Fibroblast of peridontal ligament (primary cell): ENCODE measurements around the gene AOPEP.
"Not testable (repeated sequence)": the region's sequence is repeated elsewhere in the genome, so short reads cannot be mapped to it uniquely, and the experiment has no call there.

Source experiments
- DNase-seq: peaks from one replicate; pipeline ENCODE4 v3.0.0-alpha.2; 2010; ENCODE audit errors: extremely low read depth

AOPEP gene

DNA sequence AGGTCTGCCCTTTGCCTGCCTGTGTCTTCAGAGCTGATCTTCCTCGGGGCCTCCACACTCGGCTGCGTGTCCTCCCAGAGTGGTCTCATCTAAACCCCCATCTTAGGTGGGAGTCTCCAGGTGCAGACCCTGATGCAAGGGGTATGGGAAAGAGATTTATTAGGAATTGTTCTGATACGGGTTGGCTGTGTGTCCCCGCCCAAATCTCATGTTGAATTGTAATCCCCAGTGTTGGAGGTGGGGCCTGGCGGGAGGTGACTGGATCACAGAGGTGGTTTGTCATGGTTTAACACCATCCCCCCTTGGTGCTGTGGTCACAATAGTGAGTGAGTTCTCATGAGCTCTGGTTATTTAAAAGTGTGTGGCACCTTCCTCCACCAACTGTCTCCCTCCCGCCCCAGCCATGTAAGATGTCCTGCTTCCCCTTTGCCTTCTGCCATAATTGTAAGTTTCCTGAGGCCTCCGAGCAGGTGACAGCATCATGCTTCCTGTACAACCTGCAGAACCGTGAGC, 208.4 kb downstream of the AOPEP start:
- DNase-seq: no peak

DNA sequence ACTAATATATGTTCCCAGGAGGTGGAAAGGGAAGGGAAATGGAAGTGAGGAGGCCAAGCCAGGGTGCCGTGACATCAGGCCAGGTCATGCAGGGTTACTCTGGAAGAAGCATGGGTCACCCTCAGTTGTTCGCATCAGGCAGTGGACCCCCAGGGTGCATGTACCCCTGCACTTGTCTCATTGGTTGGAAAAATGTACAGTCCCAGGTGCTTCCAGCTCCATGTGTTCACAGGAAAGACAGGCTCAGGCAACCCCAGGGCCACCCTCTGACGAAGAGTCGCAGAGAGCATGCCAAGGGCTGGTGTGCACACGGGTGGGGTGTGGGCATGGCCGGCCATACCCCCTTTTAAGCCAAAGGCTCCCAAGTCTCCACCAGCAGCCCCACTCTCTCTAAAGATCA, 208.9 kb downstream of the AOPEP start:
- no peak for DNase-seq

DNA sequence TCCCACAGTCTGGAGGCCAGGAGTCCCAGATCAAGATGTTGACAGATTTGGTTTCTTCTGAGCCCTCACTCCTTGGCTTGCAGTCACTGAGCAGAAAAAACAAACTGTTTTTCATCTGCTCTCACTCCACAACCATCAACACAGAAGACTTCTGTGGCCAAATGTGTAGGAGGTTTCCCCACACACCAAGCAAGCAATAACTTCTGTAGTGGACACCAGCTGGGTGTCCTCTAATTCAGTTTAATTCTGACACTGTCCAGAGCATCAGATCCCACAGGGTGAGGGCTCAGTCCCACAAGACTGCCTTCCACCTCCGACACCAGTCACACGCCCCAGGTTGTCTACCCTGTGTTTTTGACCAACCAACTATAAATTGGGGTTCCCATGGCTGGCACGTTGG, 209.9 kb downstream of the AOPEP start:
- DNase-seq: peak; percentile 38

DNA sequence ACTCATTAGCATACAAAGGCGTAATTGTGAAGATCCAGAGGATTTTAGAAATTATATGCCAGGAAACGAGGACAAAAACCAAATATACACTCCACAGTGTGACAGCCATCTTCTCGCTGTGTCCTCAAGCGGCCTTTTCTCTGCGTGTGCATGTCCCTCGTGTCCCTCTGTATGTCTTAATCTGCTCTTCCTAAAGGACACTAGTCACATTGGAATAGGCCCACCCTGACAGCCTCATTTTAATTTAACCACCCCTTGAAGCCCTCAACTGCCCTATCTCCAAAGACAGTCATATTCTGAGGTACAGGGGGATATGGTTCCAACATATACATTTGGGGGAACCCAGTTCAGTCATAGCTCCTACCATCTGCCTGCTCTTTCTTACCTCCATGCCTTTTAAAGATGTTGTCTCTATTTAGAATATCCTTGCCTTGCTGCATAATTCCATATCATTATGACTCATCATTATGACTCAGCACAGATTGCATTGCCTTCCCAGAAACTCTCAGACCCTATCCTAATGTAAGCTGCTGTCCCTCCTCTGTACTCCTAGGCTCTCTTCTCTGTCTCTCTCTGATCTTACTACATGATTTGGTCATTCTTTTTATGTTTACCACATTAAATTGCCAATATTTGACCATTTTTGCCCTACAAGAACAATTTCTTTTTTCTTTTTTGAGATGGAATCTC, 210.9 kb downstream of the AOPEP start:
- peak; percentile 97 for DNase-seq

DNA sequence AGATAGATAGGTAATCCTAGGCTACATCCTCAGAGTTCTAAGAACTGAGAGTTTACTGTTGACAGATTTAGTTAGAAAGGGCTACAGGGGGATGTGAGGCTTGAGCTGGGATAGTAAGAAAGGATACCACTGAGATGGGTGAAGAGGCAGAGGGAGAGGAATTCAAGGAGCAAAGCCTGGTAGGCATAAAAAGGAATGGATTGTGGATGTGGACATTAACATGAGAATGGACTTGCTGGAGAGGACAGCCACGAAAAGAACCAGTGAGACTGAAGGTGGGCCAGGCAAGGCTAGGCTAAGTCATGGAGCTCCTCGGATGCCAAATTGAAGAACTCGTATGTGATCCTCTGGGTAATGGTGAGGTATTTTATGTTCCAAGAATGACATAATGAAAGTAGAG, 211.9 kb downstream of the AOPEP start:
- DNase-seq: no peak

DNA sequence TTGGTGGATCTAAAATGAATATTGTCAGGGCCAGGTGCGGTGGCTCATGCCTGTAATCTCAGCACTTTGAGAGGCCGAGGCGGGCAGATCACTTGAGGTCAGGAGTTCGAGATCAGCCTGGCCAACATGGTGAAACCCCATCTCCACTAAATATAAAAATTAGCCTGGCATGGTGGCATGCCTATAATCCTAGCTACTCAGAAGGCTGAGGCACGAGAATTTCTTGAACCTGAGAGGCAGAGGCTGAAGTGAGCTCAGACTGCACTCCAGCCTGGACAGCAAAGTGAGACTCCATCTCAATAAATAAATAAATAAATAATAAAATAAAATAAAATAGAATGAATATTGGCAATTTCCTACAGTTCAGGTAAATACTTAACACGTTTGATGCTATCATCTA, 213.8 kb downstream of the AOPEP start:
- DNase-seq: not testable (repeated sequence)

DNA sequence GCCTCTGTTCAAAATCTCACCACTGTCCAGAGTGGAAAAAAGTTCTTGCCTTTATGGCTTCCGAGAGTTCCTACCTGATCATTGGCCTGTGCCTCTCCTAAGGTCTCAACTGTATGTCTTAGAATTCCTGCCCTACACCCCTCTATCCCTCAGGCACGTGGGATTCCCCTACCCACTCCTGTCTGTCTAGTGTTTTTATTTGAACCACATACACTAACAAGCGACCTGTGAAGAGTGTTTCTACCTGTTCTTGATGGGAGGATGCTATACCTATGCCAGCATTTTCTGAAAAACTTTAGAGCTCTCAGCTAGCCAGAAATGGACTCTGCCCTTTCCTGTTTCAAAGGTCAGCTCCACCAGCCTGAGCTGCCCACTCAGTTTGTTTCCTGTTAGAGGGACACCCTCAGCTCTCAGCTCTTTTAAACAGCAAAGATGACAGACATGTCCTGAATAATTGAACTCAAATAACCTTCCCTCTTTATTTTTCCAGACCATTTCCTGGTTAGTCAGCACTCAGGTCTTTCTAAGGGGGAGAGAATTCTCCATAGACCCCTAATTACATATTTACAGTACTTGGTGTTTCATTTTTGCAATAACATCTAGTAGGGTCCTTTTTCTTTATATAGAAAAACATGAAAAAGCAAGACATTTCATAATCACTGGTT, 214.8 kb downstream of the AOPEP start:
- DNase-seq: no peak

DNA sequence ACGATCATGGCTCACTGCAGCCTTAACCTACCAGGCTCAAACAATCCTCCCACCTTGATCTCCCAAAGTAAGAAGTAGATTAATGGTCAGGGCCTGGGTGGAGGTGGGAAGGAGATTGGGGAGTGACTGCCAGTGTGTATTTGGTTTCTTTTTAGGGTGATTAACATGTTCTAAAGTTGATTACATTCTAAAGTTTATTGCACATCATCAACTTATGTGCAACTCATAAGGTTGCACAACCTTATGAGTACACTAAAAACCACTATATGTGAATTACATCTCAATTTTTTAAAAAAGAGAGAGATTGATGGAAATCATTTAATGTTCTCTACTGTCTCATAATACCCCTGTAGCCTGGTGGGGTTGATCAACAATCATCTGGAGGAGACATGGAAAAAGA, 218.1 kb downstream of the AOPEP start:
- peak; percentile 43 for DNase-seq

DNA sequence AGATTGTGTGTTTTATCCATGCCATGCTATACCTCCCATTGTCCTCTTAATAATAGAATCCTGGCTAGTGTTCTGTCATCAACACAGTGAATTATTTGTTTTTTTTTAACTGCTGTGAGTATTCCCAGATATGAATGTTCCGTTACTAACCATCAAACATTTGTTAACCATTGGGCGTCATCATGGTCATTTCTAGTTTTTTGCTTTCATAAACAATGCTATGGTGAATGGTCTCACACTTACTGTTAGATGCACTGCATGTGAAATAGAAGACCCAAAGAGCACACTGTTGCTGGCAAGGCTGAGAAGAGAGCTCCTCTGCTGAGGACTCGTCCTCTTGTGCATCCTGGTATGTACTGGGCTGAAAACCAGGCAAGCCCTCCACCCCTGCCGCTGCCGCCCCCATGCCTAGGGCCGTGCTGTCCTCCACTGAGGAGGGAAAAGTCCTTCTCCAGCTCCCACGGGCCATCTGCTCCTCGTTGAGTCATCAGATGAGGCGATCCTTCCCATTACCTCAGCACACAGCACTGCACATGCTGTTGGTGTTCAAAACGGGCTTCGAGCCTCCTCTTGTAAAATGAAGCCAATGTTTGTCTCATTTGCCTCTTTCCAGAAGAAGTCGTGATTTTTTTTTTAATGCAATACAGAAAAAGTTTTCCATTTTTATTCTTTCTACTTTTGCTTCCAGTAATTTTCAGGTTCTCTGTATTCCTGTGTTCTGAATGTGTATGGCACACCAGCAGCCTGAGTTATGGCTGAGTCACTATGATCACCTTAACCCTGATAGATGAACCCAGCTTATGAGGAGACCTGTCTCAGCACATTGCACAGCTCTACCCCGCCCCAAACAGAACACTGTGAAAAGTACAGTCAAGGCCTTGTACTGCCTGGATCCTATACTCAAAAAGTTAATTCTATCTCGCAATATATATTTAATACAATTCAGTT, 219.0 kb downstream of the AOPEP start:
- DNase-seq: peak; percentile 89

DNA sequence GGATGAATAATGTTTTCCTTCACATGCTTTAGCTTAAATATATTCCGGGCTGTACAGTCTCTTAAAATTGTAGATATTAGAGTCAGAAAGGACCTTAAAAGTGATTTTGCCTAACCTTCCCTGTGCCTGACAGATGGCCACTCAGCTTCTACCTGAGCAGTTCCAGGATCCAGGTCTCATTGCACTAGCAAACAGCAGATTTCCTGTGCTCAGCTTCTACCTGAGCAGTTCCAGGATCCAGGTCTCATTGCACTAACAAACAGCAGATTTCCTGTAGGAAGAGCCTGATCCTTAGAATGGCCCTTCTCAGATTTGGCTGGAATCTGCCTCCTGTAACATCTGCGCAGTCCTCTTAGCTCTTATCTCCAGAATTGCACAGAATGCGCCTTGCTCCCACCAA, 219.8 kb downstream of the AOPEP start:
- DNase-seq: no peak

DNA sequence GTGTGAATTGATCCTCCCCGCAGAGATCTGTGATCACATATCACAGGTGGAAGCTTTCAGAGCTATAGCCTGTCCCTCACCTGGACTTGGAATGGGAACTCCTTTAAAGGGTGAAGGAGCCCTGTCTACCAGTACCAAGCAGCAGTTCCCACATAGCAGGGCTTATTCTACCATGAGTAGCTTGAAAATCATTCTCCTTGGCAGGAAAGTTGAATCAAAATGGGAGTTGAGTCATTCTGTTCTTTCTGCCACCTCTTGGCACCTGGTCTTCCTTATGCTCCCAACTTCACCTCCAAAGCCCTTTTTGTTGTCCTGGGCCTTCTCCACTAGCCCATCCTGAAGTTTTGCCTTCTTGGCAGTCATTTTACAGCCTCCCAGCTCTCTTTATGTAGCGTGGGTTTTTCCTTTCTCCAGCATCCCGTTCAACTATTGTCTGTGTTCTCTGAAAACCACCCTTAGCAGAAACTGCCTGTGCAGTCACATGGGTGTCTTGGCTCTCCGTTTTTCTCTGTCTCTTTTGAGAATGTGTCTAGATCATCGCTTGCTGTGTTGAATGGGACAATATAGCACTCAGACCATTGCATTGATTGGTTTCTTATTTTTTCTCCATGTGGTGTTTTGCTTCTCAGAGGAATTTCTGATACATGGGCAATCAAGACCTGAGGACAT, 222.2 kb downstream of the AOPEP start:
- no peak for DNase-seq

DNA sequence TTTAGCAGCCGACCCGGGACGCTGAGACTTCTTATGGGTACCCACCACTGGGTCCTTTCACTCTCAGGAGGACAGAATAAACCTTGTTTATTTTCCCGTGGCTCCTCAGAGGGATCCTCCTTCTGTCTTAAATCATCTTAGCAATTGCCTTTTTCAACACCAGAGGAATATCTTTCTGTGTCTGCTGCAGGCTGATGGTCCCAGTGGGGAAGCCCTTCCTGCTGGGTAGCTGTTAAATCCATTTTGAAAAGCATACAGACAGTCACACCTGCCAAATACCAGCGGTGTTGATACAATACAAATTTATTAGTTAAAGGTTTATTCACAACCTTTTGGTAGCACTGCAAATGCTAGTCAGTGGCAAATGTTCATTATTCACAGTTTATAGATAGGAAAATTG, 222.9 kb downstream of the AOPEP start:
- no peak for DNase-seq

DNA sequence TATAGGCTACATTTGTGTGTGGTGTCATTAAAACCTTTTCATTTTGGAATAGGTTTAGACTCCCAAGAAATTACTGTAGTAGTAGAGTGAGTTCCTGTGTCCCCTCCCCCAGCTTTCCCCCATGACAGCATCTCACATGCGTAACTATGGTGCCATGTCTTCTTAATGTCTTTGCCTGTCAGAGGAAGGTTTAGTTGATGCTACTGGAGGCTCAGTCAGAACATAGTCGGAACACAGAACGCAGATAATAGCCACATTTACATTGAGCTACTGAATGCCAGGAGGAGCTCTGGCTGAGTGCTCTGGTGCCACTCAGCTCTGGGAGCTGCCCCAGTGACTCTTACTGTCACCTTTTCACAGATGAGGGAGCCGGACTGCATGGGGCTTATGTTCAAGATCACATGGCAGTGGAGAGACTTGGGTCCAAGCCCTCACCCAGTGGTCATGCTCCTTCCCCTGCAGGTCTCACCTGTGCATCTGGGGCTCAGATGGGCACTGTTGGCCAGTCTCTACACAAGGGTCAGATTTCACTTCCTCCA, 223.6 kb downstream of the AOPEP start:
- no peak for DNase-seq

DNA sequence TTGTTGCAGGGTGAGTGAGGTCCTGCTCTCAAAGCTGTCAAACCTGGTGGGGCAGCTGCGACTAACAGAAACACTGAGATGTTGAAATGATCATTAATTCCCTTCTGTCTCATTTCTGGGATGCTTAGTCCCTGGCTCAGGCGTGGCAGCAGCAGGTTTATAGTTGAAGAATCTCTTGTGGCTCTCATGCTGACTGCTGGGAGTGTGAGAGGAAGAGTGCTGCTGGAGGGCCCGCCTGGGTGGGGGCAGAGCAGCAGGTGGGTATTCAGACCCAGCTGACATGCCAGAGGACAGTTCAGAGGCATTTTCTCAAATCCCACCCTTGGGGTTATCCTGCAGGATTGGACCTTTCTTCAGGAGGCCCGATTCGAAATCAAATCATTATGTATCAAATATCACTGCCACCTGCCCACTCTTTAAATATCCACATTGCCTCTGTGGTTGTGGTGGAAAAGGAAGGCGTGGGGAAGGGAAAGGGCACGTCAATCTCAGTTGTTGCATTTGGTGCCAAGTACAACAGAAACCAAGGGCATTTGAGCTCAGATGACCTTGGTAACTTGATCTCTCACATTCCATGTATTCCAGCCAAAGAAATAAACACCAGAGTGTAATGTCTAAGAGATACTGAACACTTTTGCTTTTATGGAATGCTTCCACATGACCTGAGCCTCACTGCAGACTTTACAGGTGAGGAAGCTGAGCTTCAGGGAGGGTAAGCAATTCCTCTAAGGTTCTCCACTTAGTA, 224.3 kb downstream of the AOPEP start:
- peak; percentile 47 for DNase-seq

DNA sequence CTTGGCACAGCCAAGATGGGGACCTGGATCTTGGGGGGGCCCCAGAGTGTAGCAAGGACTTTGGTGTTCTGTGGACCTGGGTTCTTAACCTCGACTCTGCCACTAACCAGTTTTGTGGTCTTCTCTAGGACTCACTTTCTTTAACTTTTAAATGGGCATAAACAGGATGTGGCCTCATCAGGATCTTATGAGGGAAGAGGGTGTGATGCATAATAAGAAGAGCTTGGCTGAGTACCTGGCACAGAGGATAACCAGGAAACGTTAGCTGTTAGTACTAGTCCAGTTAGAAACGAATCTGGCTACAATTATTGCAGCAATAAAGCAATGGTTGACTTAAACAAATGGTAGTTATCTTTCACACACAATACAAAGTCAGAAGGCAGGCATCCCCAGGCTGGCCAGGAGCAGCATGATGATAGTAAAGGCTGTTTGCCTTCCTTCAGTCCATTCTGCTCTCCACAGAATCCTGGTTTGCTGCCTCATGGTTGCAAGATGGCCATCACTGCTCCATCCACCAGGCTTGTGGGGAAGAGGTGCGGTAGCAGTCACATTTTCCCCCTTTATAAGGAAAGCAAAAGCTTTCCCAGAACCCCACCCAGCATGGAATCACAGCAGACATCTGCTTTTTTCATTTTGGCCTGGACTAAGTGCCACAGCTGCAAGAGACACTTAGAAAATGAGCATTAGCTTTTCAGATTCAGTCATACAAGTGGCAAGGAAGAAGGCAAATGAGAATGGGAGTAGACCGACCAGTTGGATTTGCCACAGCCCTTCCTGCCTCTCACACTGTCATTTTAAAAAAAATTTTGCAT, 225.0 kb downstream of the AOPEP start:
- no peak for DNase-seq

DNA sequence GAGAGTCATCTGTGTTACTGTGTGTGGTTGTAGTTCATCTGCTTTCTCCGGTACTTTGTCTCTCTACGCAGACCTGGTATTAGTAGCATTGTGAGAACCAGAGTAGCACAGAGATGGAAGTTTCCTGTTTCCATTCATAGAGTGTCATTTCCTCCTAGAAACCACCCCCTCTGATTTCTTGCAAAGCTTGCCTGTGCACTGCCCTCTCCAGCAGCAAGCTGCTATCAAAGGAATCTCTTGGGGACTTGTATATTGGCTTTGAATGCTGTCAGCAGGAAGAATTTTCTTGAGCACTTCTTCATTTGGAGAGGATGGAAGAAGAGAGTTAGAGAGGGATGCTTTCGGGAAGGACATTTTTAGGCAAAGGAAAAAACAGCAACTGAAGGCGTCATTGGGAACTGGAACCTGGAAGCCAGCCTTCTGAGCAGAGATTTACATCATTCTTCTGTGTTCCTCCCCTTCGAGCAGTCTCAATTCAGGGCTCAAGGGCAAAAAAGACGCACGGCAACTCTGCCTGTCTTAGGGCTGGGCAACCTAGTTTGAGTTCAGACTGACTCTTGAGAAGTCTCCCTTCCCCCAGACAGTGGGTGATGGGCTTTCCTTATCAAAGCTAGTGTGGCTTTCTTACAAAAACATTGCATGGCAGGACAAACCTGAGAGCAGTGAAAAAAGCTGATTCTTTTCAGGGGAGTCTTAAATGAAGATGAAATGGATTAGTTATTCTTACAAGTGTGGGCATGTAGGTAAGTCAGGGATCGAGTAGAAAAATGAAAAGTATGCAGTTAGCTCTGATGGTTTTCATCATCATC, 226.3 kb downstream of the AOPEP start:
- DNase-seq: no peak

DNA sequence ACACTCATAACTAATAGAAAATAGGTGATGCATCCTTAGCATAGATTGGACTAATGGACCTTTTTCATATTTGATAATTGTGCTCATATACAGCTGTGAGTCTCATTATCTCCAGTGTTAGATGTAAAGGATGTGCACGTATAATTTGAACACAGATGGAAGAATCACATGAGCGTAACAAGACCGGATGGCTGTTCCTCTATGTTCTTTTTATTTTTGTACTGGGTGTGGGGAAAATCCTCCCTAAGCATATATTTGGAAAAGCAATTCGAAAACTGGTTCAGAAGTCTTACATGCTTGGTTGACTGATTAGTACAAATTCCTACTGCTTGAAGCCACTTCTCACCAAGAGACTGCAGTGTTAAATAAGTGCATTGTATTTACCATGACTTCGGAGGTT, 230.2 kb downstream of the AOPEP start:
- DNase-seq: no peak

DNA sequence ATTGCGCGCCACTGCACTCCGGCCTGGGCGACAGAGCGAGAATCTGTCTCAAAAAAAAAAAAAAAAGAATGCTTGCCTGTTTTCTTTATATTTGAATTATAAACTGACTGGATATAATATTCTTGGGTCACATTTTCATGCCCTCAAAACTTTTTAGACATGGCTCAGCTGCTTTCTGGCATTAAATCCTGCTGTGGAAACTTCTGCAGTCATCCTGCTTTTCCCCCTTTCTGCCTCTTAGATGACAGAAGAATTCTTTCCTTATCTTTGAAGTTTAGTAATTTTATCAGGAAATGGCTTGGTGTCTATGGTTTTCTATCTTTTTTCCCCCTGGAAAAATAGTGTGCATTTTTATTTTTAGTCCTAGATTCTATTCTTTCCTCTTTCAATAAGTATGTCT, 234.5 kb downstream of the AOPEP start:
- DNase-seq: no peak

DNA sequence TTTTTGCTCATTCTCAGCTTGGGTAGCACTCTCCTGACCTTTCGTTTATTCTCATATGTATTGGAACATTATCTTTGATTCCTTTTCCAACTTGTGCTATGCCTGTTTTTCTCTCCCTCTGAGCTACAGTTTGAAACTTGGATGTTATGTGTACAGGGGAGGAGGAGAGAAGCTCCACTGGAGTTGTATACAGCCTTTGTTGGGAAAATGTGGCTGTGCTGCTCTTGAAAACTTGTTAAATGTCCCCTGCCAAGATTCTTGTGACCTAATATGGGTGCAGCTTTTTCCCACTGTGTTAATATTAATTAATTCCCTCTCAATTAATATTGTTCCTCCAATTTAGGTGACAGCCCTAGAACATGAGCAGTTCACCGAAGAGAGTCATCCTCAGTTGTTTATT, 235.4 kb downstream of the AOPEP start:
- DNase-seq: no peak
